HUES6 (cell line): ENCODE data around the gene C17orf67.

Experiments used
- H3K27ac ChIP-seq: 2 replicates; pipeline ENCODE4 v1.7.0; 2013; ENCODE audit warnings: low read depth, mild to moderate bottlenecking, low read length, inconsistent platforms
- H3K27me3 ChIP-seq: 2 replicates; pipeline ENCODE4 v1.6.1; 2013; ENCODE audit warnings: low read length; ENCODE audit not compliant: control insufficient read depth, insufficient read depth
- H3K36me3 ChIP-seq: 2 replicates; pipeline ENCODE4 v1.6.1; 2013; ENCODE audit warnings: low read length; ENCODE audit not compliant: control insufficient read depth, insufficient read depth
- H3K4me1 ChIP-seq: 2 replicates; pipeline ENCODE4 v1.6.1; 2013; ENCODE audit warnings: low read length; ENCODE audit not compliant: control insufficient read depth, insufficient read depth
- H3K4me3 ChIP-seq: 2 replicates; pipeline ENCODE4 v1.5.1; 2013; ENCODE audit warnings: low read depth, low read length
- H3K9ac ChIP-seq: one replicate; pipeline ENCODE4 v1.6.1; 2013; ENCODE audit warnings: mild to moderate bottlenecking, low read length
- H3K9me3 ChIP-seq: 2 replicates; pipeline ENCODE4 v1.6.1; 2013; ENCODE audit warnings: low read depth, low read length; ENCODE audit not compliant: control insufficient read depth, insufficient read depth

C17orf67 gene

DNA sequence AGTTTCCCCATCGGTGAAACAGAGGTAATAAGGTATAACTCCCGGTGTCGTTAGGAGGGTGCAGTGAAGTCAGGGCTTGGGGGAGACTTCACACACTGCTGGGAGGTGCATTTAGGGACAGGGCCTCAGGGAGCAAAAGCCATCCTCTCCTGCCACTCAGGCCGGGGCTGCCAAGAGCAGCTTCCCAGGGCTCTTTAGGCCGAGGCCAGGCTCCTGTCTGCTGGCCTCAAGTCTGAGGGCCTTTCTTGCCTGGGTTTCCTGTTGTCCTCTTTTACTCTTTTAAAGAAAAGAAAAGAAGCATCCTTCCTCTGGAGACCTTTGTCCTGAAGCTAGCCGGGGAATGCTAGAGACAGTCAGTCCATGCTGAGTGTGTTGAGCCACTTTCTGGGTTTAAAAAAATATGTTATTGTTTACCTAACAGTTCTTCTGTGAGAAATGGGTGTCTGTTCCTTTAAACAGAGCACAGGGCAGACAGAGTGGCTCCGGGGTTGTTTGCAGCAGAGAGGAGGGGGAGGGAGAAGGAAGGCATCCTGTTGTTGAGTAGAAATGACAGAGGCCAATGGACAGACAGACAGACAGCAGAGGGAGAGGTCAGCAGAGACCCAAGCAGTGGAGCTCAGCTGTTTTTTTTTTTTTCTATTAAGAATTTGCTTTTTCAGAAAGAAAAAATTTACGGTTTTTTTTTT lies 79.1 kb downstream of the C17orf67 start:
- Histone ChIP-seq H3K36me3 (no peaks in the 10 kb centered on the region), H3K27ac (peak overlapping the region; percentile 29; the same call in 1 of the 2 replicates), H3K9ac (peak overlapping the region; percentile 34), H3K27me3 (no peaks in the 10 kb centered on the region), H3K9me3 (no peaks in the 10 kb centered on the region), H3K4me1 (peaks cover 23% of the 10 kb centered on the region), H3K4me3 (no peak overlapping the region)

DNA sequence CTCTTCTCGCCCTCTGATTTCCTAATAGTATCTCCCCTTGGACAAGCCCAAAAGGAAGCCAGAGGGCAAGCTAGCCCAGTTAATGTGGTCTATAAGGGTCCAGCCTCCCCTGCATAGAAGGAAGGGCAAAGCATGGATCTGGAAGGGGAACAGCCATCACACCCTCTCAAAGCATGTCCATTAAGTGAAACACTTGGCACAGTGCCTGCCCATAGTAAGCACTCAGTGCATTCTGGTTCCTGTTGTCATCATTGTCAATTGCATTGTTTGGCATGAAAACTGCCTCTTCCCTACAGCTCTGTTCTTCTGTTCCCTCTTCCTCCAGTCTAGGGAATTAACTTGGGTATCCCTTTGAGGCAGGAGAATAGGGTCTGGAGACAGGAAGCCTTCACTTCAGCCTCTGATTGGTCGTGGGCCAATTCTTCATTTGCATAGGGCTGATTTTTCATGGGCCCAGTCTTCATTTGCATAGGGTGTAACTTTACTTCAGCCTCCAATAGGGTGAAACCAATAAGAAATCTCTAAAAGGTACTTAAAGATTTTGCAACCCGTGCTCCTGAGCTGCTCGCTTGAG lies 81.4 kb downstream of the C17orf67 start:
- Histone ChIP-seq H3K9ac (no peak overlapping the region), H3K27ac (no peak overlapping the region), H3K4me3 (no peak overlapping the region), H3K36me3 (no peaks in the 10 kb centered on the region), H3K4me1 (peaks cover 27% of the 10 kb centered on the region), H3K27me3 (no peaks in the 10 kb centered on the region), H3K9me3 (no peaks in the 10 kb centered on the region)

- no peaks in the 10 kb centered on the region for H3K36me3 ChIP-seq
- H3K4me1 ChIP-seq = peaks cover 27% of the 10 kb centered on the region
- H3K27me3 ChIP-seq = no peaks in the 10 kb centered on the region
- H3K9me3 ChIP-seq = no peaks in the 10 kb centered on the region
- H3K4me3 ChIP-seq = no peak overlapping the region
- H3K27ac ChIP-seq = no peak overlapping the region
- no peak overlapping the region for H3K9ac ChIP-seq
Measured at GRCh38 chr17:56751145-56751738, 82.5 kb downstream of the C17orf67 start.

DNA sequence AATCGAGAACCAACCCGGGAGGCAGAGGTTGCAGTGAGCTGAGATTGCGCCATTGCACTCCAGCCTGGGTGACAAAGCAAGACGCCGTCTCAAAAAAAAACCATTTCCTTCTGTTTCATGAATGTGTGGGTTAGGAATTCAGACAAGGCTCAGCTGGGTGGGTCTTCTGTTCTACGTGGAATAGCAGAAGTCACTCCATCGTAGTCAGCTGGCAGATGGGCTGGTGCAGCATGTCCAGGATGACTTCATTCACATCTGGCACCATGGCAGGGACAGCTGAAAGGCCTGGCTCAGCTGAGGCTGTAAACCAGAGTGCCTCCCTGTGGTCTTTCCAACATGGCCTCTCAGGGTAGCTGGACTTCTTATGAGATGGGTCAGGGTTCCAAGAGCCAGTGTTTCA lies 89.0 kb downstream of the C17orf67 start:
- H3K4me1 ChIP-seq = peaks cover 8% of the 10 kb centered on the region; the same call in 1 of the 2 replicates
- no peak overlapping the region for H3K4me3 ChIP-seq
- no peaks in the 10 kb centered on the region for H3K27me3 ChIP-seq
- H3K9ac ChIP-seq = no peak overlapping the region
- no peak overlapping the region for H3K27ac ChIP-seq
- peaks cover 6% of the 10 kb centered on the region; the same call in 1 of the 2 replicates for H3K9me3 ChIP-seq
- no peaks in the 10 kb centered on the region for H3K36me3 ChIP-seq

GRCh38 chr17:56742601-56743000 lies 91.1 kb downstream of the C17orf67 start:
- Histone ChIP-seq H3K36me3 (no peaks in the 10 kb centered on the region), H3K4me3 (no peak overlapping the region), H3K27ac (no peak overlapping the region), H3K9ac (no peak overlapping the region), H3K27me3 (no peaks in the 10 kb centered on the region), H3K9me3 (peaks cover 6% of the 10 kb centered on the region; the same call in 1 of the 2 replicates), H3K4me1 (peaks cover 9% of the 10 kb centered on the region; the same call in 1 of the 2 replicates)
